HEK293 (cell line): ENCODE data around the gene ZFR2.

Source experiments
- CTCF ChIP-seq: fragments of 450-650 bp; formaldehyde crosslinking; IDR thresholded peaks from 2 replicates; pipeline ENCODE4 v1.5.1; 2016; ENCODE audit warnings: missing biosample characterization, missing genetic modification characterization
- GLI2 ChIP-seq: fragments of 450-650 bp; formaldehyde crosslinking; IDR thresholded peaks from 2 replicates; pipeline ENCODE4; 2017; ENCODE audit warnings: missing biosample characterization, missing genetic modification characterization, low read depth, borderline replicate concordance
- PATZ1 ChIP-seq: fragments of 450-650 bp; formaldehyde crosslinking; IDR thresholded peaks from 2 replicates; pipeline ENCODE4 v1.5.1; 2016; ENCODE audit warnings: missing biosample characterization, missing genetic modification characterization
- PRDM1 ChIP-seq: fragments of 450-650 bp; formaldehyde crosslinking; IDR thresholded peaks from 2 replicates; pipeline ENCODE4; 2016; ENCODE audit warnings: missing biosample characterization, missing genetic modification characterization
- PRDM4 ChIP-seq: fragments of 450-650 bp; formaldehyde crosslinking; IDR thresholded peaks from 2 replicates; pipeline ENCODE4 v1.5.1; 2017; ENCODE audit warnings: missing biosample characterization, missing genetic modification characterization
- ZBTB21 ChIP-seq: fragments of 450-650 bp; formaldehyde crosslinking; IDR thresholded peaks from 2 replicates; pipeline ENCODE4 v1.5.1; 2017; ENCODE audit warnings: missing biosample characterization, missing genetic modification characterization
- ZBTB8A ChIP-seq: fragments of 450-650 bp; formaldehyde crosslinking; IDR thresholded peaks from 2 replicates; pipeline ENCODE4 v1.5.1; 2016; ENCODE audit warnings: missing biosample characterization, missing genetic modification characterization
- ZNF133 ChIP-seq: fragments of 450-650 bp; formaldehyde crosslinking; IDR thresholded peaks from 2 replicates; pipeline ENCODE4 v1.5.1; 2016; ENCODE audit warnings: missing biosample characterization, missing genetic modification characterization
- ZNF350 ChIP-seq: fragments of 450-650 bp; formaldehyde crosslinking; IDR thresholded peaks from 2 replicates; pipeline ENCODE4 v1.5.0; 2017; ENCODE audit warnings: missing biosample characterization, mild to moderate bottlenecking, missing genetic modification characterization
- ZNF416 ChIP-seq: fragments of 450-650 bp; formaldehyde crosslinking; IDR thresholded peaks from 2 replicates; pipeline ENCODE4 v1.5.1; 2016; ENCODE audit warnings: missing biosample characterization, missing genetic modification characterization
- ZNF639 ChIP-seq: fragments of 450-650 bp; formaldehyde crosslinking; IDR thresholded peaks from 2 replicates; pipeline ENCODE4 v1.5.1; 2016; ENCODE audit warnings: missing biosample characterization, missing genetic modification characterization
- ZNF692 ChIP-seq: fragments of 450-650 bp; formaldehyde crosslinking; IDR thresholded peaks from 2 replicates; pipeline ENCODE4 v1.5.1; 2016; ENCODE audit warnings: missing biosample characterization, missing genetic modification characterization

GRCh38 chr19:3867971-3868769, 668 bp downstream of the ZFR2 start:
- TF ChIP-seq ZBTB21 (tag by site-specific recombination) = no peak
- TF ChIP-seq CTCF (tag by site-specific recombination) = no peak
- no peak for TF ChIP-seq ZNF639 (tag by site-specific recombination)
- TF ChIP-seq ZBTB8A (tag by site-specific recombination) = no peak
- no peak for TF ChIP-seq ZNF416 (tag by site-specific recombination)
- no peak for TF ChIP-seq ZNF133
- no peak for TF ChIP-seq ZNF692 (tag by site-specific recombination)
- TF ChIP-seq PRDM1 (tag by site-specific recombination) = no peak
- no peak for TF ChIP-seq PATZ1
- TF ChIP-seq PRDM4 (tag by site-specific recombination) = no peak
- no peak for TF ChIP-seq GLI2 (tag by site-specific recombination)
- TF ChIP-seq ZNF350 (tag by site-specific recombination) = no peak
